GM19240 (cell line): ENCODE data around the gene POLR3A.
"Not testable (repeated sequence)": the region's sequence is repeated elsewhere in the genome, so short reads cannot be mapped to it uniquely, and the experiment has no call there.

ENCODE experiments used
- DNase-seq: peaks from one replicate; pipeline ENCODE4 v3.0.0; 2011; ENCODE audit warnings: low spot score; ENCODE audit not compliant: insufficient read length

POLR3A gene

DNA sequence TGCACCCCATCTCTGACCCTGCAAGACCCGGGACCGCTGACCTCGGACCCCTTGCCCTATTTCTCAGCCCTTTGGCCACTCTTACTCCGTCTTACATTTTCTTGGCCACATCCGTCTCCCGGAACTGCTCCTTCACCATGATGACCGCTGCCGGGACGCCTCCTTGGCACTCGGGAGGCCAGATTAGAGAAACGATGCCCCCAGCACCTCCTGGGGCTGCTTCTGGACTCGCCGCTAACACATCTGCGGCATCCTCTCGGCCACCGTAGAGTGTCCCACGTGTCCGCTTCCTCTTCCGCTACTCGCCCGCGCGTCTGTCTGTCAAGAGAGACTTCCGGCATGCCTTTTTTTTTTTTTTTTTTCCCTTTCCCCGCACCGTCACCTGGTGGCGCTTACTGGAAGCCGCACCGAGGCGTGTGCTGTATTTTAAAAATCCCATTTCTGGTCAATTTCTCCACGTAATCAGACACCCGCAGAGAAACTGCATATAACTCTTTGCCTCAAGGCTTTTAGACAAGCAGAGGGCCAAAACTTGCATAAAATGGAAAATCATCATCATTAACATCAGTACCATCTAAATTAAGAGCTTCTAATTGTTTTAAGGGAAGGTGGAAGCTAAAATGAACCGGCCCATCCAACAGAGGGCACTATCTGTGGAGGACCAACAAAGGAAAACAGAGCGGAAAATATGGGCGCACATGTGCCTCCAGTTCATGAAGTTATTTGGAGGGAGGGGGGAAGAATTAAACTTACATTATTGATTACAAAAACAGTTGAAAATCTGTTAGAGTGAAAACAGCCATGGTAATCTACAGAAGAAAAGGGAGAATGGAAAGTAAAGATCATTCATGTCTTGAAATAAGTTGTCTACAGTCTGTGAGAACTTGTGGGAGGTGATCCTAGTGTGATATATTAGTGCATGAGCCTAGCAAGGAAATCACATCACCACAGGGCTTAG is at the start of gene POLR3A:
POLR3A (minus strand) TSS at position 247 of the 958 bp plus-strand sequence; CDS start at position 139, 108 bp downstream.
- DNase-seq: peak; percentile 88

GRCh38 chr10:78078539-78079330 is 49.4 kb upstream of the POLR3A start:
- no peak for DNase-seq

DNA sequence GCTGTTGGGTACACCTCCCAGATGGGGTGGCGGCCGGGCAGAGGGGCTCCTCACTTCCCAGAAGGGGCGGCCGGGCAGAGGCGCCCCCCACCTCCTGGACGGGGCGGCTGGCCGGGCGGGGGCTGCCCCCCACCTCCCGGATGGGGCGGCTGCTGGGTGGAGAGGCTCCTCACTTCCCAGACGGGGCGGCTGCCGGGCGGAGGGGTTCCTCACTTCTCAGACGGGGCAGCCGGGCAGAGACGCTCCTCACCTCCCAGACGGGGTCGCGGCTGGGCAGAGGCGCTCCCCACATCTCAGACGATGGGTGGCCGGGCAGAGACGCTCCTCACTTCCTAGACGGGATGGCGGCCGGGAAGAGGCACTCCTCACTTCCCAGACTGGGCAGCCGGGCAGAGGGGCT is 46.5 kb upstream of the POLR3A start:
- DNase-seq: not testable (repeated sequence)

- DNase-seq: no peak
Observed at GRCh38 chr10:78072504-78072903, 43.2 kb upstream of the POLR3A start.

DNA sequence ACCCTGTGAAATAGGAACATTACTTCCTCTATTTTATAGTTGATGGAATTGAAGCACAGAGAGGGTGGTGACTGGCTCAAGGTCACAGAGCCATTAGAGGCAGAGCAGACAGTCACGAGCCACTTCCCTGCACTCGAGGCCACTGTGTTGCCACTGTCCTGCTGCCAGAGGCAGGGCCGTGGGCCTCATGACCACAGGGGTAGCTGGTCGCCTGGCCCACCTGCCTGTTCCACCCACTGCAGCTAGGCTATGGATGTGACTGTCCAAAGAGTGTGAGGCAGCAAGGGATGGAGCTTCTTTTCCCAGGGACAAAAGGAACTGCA is 42.5 kb upstream of the POLR3A start:
- no peak for DNase-seq

DNA sequence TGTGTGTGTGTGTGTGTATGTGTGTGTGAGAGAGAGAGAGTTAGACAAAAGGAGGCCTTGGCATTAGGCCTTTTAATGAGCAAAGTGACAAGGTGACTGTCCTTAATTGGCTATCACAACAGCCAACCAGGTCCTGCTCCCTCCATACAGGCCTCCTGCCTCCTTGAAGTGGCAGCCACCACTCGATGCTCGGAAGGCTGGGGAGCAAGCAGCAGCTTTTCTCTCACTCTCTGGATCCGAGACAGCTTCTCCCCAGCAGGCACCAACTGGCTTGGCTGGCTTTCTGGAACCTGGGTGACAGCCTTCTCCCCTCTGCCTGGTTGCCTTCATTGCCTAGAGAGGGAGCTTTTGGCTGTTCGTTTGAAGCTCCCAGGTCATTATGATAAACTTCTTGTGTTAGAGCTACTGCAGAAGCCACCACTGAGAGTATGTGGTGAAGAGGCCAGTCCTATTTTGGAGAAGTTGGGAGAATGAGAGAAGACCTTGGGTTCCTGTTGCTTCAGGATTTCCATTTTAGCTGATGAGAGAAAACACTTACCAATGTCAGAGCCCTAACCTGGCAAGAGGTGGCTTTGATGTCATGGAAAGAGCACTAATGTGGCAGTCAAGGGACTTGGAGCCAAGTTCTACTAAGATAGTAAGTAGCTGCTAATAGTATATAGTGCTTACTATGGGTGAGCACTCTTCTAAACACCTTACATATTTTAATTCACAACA is 42.0 kb upstream of the POLR3A start:
- DNase-seq: no peak

DNA sequence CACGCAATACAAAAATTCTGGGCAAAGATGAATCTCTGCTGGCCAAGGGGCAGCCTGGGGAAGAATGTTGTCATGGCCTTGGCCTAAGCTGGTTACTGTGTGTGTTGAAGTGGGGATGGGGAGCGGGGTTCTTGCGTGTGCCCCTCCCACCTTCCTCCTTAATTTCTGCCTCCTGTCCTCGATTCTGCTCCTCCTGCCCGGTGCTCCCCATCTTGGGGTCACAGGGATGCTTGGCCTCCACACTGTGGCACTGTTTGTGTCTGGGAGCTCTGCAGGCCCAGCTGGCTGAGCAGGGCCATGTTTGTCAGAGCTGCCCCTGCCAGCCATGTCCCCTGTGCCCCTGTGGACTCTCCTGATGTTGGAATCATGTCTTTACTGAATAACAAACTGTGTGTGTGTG is 41.4 kb upstream of the POLR3A start:
- DNase-seq: no peak

DNA sequence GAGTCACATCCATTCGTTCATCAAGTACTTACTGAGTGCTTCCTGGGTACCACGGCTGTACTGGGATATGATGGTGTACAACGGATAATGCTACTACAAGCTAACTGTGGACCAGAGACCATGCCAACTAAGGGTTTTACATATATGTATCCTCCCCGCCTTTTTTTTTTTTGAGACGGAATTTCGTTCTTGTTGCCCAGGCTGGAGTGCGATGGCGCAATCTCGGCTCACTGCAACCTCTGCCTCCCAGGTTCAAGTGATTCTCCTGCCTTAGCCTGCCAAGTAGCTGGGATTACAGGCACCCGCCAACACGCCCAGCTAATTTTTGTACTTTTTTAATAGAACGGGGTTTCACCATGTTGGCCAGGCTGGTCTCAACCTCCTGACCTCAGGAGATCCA is 40.7 kb upstream of the POLR3A start:
- DNase-seq: not testable (repeated sequence)

DNA sequence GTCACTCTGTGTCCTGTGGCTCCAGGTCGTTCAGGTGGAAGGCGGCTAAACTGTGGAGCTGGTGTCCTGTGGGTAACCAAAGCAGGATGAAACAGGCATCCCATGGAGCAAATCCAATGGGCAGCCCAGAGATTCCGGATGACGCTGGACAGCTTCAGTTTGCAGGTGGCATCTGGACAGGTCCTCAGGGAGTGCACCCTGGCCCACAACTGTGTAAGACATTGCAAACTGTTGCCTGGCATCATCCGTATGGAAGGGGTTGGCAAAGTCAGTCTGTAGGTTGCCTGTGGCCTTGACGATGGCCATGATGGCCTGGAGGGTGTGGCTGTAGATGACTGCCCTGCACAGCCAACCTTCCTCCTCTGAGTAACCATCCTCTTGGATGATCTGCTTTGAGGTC is 39.8 kb upstream of the POLR3A start:
- no peak for DNase-seq

GRCh38 chr10:78066728-78067430 is 37.6 kb upstream of the POLR3A start:
- no peak for DNase-seq

- no peak for DNase-seq
Observed at GRCh38 chr10:78066012-78066411, 36.7 kb upstream of the POLR3A start.

DNA sequence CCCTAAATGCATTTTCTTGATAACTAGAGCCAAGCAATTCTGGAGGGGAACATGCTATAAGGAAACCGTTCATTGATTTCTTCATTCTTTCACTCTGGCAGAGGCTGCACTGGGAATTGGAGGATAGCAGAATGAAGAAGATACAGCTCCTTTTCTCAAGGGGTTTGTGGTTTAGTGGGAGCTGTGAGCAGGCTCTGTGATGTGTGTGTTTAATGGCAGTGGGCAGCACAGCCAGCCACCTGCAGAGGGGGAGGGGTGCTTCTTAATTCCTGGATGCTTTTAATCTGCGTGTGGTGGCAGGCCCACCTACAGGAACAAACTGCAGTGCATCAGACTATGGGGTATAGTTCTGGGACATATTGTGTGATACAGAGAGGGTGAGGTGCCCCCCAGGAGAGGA is 36.3 kb upstream of the POLR3A start:
- no peak for DNase-seq

DNA sequence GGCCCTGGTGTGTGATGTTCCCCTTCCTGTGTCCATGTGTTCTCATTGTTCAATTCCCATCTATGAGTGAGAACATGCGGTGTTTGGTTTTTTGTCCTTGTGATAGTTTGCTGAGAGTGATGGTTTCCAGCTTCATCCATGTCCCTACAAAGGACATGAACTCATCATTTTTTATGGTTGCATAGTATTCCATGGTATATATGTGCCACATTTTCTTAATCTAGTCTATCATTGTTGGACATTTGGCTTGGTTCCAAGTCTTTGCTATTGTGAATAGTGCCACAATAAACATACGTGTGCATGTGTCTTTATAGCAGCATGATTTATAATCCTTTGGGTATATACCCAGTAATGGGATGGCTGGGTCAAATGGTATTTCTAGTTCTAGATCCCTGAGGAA is 35.6 kb upstream of the POLR3A start:
- DNase-seq: not testable (repeated sequence)

- no peak for DNase-seq
Observed at GRCh38 chr10:78063236-78063635, 33.9 kb upstream of the POLR3A start.

GRCh38 chr10:78062296-78062695 is 33.0 kb upstream of the POLR3A start:
- DNase-seq: no peak

GRCh38 chr10:78059906-78060702 is 30.8 kb upstream of the POLR3A start:
- DNase-seq: no peak

DNA sequence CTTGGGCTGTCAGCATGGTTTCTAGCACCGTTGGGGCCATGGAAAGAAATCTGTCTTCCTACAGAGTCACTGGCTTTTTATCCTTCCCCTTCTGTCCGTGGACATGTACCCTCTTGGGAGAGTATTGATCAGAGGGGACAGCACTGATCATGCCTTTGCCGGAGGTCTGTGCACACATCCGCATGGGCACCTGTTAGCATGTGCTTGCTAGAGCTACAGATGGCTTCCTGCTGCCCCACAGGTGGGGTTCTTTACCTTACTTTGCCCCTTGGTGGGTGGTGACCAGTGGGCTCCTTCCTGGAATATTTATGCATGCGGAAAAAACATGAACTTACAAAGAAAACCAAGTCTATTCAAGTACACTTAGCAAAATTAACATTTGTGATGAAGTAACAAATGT is 29.2 kb upstream of the POLR3A start:
- DNase-seq: no peak

- DNase-seq: no peak
Observed at GRCh38 chr10:78053211-78053868, 24.0 kb upstream of the POLR3A start.

GRCh38 chr10:78049851-78050250 is 20.5 kb upstream of the POLR3A start:
- DNase-seq: no peak
